Measurements from ENCODE around the gene ARHGEF39.

DNA sequence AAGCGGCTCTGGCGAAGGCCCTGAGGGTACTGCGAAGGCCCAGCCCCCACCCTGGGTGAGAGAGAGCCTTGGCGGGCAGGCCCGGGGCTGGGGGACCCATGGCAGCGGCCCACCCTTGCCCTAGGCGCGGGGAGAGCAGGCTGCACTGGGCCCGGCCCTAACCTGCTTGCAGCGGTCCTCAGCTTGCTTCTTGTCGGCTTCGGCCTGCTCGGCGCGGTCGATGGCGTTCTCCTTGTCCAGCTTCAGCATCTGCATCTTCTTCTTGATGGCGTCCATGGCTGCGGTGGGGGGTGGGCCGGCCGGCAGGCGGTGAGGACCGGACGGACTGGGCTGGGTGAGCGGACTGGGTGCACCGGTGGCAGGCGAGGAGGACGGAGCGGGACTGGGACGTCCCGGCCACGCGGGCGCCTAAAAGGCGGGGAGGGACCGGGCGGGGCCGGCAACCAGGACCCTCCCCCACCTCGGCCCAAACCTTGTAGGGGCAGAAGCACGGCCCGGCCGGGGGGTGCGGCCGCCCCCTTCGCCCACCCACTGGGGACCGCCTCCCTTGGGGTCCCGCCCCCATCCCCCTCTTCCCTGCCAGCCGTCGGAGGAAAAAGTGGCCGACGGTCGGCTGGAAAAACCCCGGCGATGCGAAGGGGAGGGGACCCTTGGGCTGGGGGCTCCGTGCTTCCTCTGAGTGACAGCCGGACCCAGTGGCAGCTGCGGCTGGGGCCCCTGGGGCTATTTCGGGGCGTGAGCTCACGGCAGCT is 24.7 kb upstream of the ARHGEF39 start, which contains the start of gene TPM2:
- TF ChIP-seq, protein P1, sequence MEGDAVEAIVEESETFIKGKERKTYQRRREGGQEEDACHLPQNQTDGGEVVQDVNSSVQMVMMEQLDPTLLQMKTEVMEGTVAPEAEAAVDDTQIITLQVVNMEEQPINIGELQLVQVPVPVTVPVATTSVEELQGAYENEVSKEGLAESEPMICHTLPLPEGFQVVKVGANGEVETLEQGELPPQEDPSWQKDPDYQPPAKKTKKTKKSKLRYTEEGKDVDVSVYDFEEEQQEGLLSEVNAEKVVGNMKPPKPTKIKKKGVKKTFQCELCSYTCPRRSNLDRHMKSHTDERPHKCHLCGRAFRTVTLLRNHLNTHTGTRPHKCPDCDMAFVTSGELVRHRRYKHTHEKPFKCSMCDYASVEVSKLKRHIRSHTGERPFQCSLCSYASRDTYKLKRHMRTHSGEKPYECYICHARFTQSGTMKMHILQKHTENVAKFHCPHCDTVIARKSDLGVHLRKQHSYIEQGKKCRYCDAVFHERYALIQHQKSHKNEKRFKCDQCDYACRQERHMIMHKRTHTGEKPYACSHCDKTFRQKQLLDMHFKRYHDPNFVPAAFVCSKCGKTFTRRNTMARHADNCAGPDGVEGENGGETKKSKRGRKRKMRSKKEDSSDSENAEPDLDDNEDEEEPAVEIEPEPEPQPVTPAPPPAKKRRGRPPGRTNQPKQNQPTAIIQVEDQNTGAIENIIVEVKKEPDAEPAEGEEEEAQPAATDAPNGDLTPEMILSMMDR (conservative IDR thresholded peaks at IDR 0.05), result no peak
- no peak for TF ChIP-seq ZFX (IDR thresholded peaks at IDR 0.05)
